Karpas-422 (cell line): Measurements from ENCODE around the gene SSBP3. TPM values are rescaled to one million over a fixed set of nuclear protein-coding genes. Genes with fewer than 3 reads are reported as not detected.

ENCODE experiments used
- DNase-seq: peaks from one replicate; pipeline ENCODE4 v3.0.0-alpha.2; 2015
- H2AFZ ChIP-seq: fragments of 200-600 bp; sonication (generic); 2 replicates; pipeline ENCODE4 v1.6.1; 2014; ENCODE audit warnings: antibody characterized with exemption, low read length, mixed read lengths
- H3K27ac ChIP-seq: fragments of 200-600 bp; sonication (generic); 2 replicates; pipeline ENCODE4 v1.5.1; 2014; ENCODE audit warnings: mild to moderate bottlenecking, low read length, moderate library complexity
- H3K27me3 ChIP-seq: fragments of 200-600 bp; sonication (generic); 2 replicates; pipeline ENCODE4 v1.6.1; 2014; ENCODE audit warnings: low read length, mixed read lengths
- H3K36me3 ChIP-seq: fragments of 200-600 bp; sonication (generic); 2 replicates; pipeline ENCODE4 v1.6.1; 2014; ENCODE audit warnings: low read length, mixed read lengths; ENCODE audit not compliant: insufficient read depth
- H3K4me1 ChIP-seq: fragments of 200-600 bp; sonication (generic); 2 replicates; pipeline ENCODE4 v1.6.1; 2014; ENCODE audit warnings: mild to moderate bottlenecking, low read length, mixed read lengths
- H3K4me2 ChIP-seq: fragments of 200-600 bp; sonication (generic); 2 replicates; pipeline ENCODE4 v1.6.1; 2014; ENCODE audit warnings: low read length, low read depth, mild to moderate bottlenecking; ENCODE audit not compliant: poor library complexity, severe bottlenecking
- H3K4me3 ChIP-seq: fragments of 200-600 bp; sonication (generic); 2 replicates; pipeline ENCODE4 v1.5.1; 2014; ENCODE audit warnings: mild to moderate bottlenecking, antibody characterized with exemption, low read length, mixed read lengths
- H3K79me2 ChIP-seq: fragments of 200-600 bp; sonication (generic); 2 replicates; pipeline ENCODE4 v1.6.1; 2014; ENCODE audit warnings: mild to moderate bottlenecking, low read length, mixed read lengths
- H3K9ac ChIP-seq: fragments of 200-600 bp; sonication (generic); 2 replicates; pipeline ENCODE4 v1.6.0; 2014; ENCODE audit warnings: low read length
- H3K9me2 ChIP-seq: fragments of 200-600 bp; sonication (generic), shearing (Covaris generic); replicated peaks from 2 replicates; pipeline ENCODE4 v1.6.0; 2014; ENCODE audit warnings: mild to moderate bottlenecking, low read length, moderate library complexity; ENCODE audit not compliant: insufficient read depth
- H3K9me3 ChIP-seq: fragments of 300-700, 200-600 bp; sonication (generic); 2 replicates; pipeline ENCODE4 v1.6.1; 2014; ENCODE audit warnings: low read length, mixed read lengths
- H4K20me1 ChIP-seq: fragments of 200-600 bp; sonication (generic); 2 replicates; pipeline ENCODE4 v1.6.1; 2014; ENCODE audit warnings: mild to moderate bottlenecking, antibody characterized with exemption, low read length, low read depth; ENCODE audit not compliant: insufficient read depth
- total RNA-seq: library from RNA; depleted of rRNA; stranded (reverse); fragments of >200 nt; shearing (Covaris generic); gene quantifications from 2 replicates; pipeline ENCODE4 v1.2.3, GENCODE V29; 2014; ENCODE audit warnings: low replicate concordance

SSBP3 gene
- total RNA-seq, 1 experiment from 2014 or later: 4.7 TPM

GRCh38 chr1:54262244-54262643 is 143.9 kb downstream of the SSBP3 start:
- no peaks in the 10 kb centered on the region for H3K27me3 ChIP-seq
- no peaks in the 10 kb centered on the region for H3K36me3 ChIP-seq
- no peaks in the 10 kb centered on the region for H3K9me2 ChIP-seq
- no peaks in the 10 kb centered on the region for H3K4me1 ChIP-seq
- no peak overlapping the region for H3K4me2 ChIP-seq
- DNase-seq: no peak
- H3K9ac ChIP-seq: no peak overlapping the region
- H3K4me3 ChIP-seq: no peak overlapping the region
- no peak overlapping the region for H3K27ac ChIP-seq
- H3K79me2 ChIP-seq: no peaks in the 10 kb centered on the region
- no peaks in the 10 kb centered on the region for H3K9me3 ChIP-seq
- H2AFZ ChIP-seq: no peak overlapping the region
- no peaks in the 10 kb centered on the region; the same call in 1 of the 2 replicates for H4K20me1 ChIP-seq

DNA sequence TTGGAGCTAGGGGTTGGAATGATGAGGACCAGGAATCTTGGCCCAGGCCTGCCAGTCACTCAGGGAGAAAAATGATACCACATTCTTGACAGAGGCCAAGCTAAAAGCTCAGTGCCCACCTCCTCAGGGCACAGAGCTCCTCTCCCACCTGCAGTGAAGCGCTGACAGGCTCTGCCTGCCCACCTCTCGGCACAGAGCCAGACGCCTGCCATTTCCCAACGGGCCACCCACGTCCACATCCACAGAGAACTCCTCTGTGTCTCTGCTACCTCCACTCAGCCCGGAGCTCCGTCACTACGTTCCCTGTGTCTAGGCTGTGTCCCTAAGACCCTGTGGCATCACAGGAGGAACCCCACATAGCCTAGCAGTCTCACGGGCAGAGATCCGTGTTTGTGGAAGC is 145.4 kb downstream of the SSBP3 start:
- H3K27me3 ChIP-seq: no peaks in the 10 kb centered on the region
- no peak overlapping the region for H2AFZ ChIP-seq
- H3K36me3 ChIP-seq: no peaks in the 10 kb centered on the region
- H3K27ac ChIP-seq: no peak overlapping the region
- no peak overlapping the region for H3K9ac ChIP-seq
- no peak overlapping the region for H3K4me2 ChIP-seq
- DNase-seq: no peak
- H3K79me2 ChIP-seq: no peaks in the 10 kb centered on the region
- no peak overlapping the region for H3K4me3 ChIP-seq
- H4K20me1 ChIP-seq: no peaks in the 10 kb centered on the region
- H3K9me2 ChIP-seq: no peaks in the 10 kb centered on the region
- H3K4me1 ChIP-seq: no peaks in the 10 kb centered on the region
- H3K9me3 ChIP-seq: no peaks in the 10 kb centered on the region

DNA sequence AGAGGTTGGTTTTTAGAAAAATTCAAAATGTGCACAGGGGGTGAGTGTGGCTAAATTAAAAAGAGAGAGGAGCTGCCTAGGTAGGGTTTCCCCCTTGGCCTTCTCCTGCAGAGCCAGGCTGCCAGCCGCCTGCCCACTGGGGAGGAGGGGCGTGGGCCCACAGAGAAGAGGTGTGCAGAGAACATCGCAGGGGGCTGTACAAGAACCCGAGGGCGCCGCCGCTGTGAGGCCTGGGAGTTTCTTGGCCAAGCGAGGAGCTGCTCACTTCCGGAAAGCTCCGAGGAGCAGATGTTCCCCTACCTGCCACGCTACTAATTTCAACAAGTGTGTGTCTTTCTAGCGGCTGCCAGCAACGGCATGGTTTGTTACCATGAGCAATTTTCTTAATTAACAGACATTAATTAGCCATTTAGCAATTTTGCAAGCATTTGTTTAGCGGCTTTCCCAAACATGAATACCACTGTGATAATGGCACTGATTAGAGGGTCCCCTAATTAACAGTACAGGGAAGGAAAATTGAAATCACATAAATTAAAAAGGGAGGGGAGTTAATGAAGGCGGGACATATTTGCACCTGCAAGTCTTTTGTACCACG is 146.6 kb downstream of the SSBP3 start:
- Histone ChIP-seq H3K4me2 (no peak overlapping the region), H3K9me2 (no peaks in the 10 kb centered on the region), H4K20me1 (no peaks in the 10 kb centered on the region), H2AFZ (no peak overlapping the region), H3K79me2 (no peaks in the 10 kb centered on the region), H3K27ac (no peak overlapping the region), H3K9me3 (no peaks in the 10 kb centered on the region), H3K9ac (no peak overlapping the region), H3K36me3 (no peaks in the 10 kb centered on the region), H3K4me3 (no peak overlapping the region), H3K27me3 (no peaks in the 10 kb centered on the region), H3K4me1 (no peaks in the 10 kb centered on the region)
- no peak for DNase-seq

DNA sequence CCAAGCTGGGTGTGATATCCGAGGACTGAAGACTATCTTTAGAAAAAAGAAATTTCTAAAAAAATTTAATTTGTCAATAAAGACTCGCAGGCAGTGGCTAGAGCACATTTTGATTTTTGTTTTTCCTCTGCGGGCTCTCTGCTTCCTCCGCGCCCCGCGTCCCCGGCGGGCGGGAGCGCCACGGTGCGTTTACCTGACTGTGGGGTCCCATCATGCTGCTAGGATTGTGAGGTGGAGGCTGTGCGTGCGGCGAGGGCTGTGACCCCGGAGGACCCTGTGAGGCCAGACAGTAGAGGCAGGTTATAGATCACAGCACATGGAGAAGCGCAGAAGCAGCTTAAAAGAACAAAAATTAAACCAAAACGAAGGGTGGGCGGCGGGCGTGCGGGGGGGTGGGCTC is 148.3 kb downstream of the SSBP3 start:
- Histone ChIP-seq H3K9me2 (no peaks in the 10 kb centered on the region), H3K27ac (no peak overlapping the region), H2AFZ (no peak overlapping the region)

GRCh38 chr1:54257346-54257620 is 148.9 kb downstream of the SSBP3 start:
- Histone ChIP-seq H3K9me3 (no peaks in the 10 kb centered on the region), H4K20me1 (no peaks in the 10 kb centered on the region), H2AFZ (no peak overlapping the region), H3K4me2 (no peak overlapping the region), H3K79me2 (no peaks in the 10 kb centered on the region), H3K9ac (no peak overlapping the region), H3K36me3 (no peaks in the 10 kb centered on the region), H3K9me2 (no peaks in the 10 kb centered on the region), H3K27me3 (no peaks in the 10 kb centered on the region), H3K4me3 (no peak overlapping the region), H3K4me1 (no peaks in the 10 kb centered on the region), H3K27ac (no peak overlapping the region)
- no peak for DNase-seq

More for the DNA sequence above, 148.3 kb downstream of the SSBP3 start:
- Histone ChIP-seq H3K4me3 (no peak overlapping the region), H3K36me3 (no peaks in the 10 kb centered on the region), H3K27me3 (no peaks in the 10 kb centered on the region), H3K79me2 (no peaks in the 10 kb centered on the region), H4K20me1 (no peaks in the 10 kb centered on the region), H3K9me3 (no peaks in the 10 kb centered on the region), H3K9ac (no peak overlapping the region), H3K4me1 (no peaks in the 10 kb centered on the region), H3K4me2 (no peak overlapping the region)
- DNase-seq: no peak

- Histone ChIP-seq H3K4me2 (no peak overlapping the region), H3K9ac (no peak overlapping the region), H2AFZ (no peak overlapping the region), H3K4me1 (no peaks in the 10 kb centered on the region), H4K20me1 (no peaks in the 10 kb centered on the region), H3K79me2 (no peaks in the 10 kb centered on the region), H3K27ac (no peak overlapping the region), H3K36me3 (no peaks in the 10 kb centered on the region), H3K4me3 (no peak overlapping the region), H3K9me2 (no peaks in the 10 kb centered on the region), H3K9me3 (no peaks in the 10 kb centered on the region), H3K27me3 (no peaks in the 10 kb centered on the region)
- DNase-seq: no peak
Measured at GRCh38 chr1:54256522-54257345, 149.5 kb downstream of the SSBP3 start.

GRCh38 chr1:54255026-54255702 is 151.0 kb downstream of the SSBP3 start:
- H3K36me3 ChIP-seq: no peaks in the 10 kb centered on the region

DNA sequence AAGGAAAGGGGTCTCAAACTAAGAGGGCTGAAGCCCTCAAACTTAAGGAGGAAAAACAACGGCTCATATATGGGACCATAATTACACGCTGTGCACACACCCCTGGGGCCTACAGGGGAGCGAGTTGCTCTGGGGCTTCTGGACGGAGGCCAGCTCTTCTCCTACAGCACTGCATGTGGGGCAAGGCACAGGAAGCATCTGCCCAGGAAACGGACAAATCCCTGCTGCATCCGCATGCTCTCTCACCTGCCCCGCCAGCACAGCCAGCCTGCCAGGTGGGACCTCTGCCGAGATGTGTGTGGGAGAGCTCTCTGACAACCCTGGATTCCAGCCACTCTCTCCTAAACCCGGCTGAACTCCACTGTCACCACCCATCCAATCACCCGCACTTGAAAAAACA is 152.1 kb downstream of the SSBP3 start:
- Histone ChIP-seq H3K79me2 (no peaks in the 10 kb centered on the region), H3K36me3 (no peaks in the 10 kb centered on the region), H3K9ac (no peak overlapping the region), H3K9me2 (no peaks in the 10 kb centered on the region), H4K20me1 (no peaks in the 10 kb centered on the region), H3K4me2 (no peak overlapping the region), H3K27me3 (no peaks in the 10 kb centered on the region), H3K4me1 (no peaks in the 10 kb centered on the region), H2AFZ (no peak overlapping the region), H3K9me3 (no peaks in the 10 kb centered on the region), H3K27ac (no peak overlapping the region), H3K4me3 (no peak overlapping the region)
- no peak for DNase-seq

More at GRCh38 chr1:54255026-54255702, 151.0 kb downstream of the SSBP3 start:
- Histone ChIP-seq H3K9ac (no peak overlapping the region), H3K27me3 (no peaks in the 10 kb centered on the region), H3K9me2 (no peaks in the 10 kb centered on the region), H3K4me2 (no peak overlapping the region), H4K20me1 (no peaks in the 10 kb centered on the region), H2AFZ (no peak overlapping the region), H3K4me3 (no peak overlapping the region), H3K27ac (no peak overlapping the region), H3K79me2 (no peaks in the 10 kb centered on the region), H3K9me3 (no peaks in the 10 kb centered on the region), H3K4me1 (no peaks in the 10 kb centered on the region)
- DNase-seq: no peak
